Subcutaneous adipose tissue (tissue), 4 donors: ENCODE data around the gene PPP2R2D. TPM values are rescaled to one million over a fixed set of nuclear protein-coding genes. Genes with fewer than 3 reads are reported as not detected.

Experiments used
- total RNA-seq, 4 donors: library from RNA; depleted of rRNA; stranded (reverse); fragments of >200 nt; gene quantifications; one replicate each; pipeline ENCODE4 v1.1.0, GENCODE V29; 2016
- TF ChIP-seq, protein P1 (sequence below): fragments of 450-650 bp; IDR thresholded peaks from one replicate; pipeline ENCODE4 v1.5.1; 2016; ENCODE audit warnings: low read depth, mild to moderate bottlenecking, control low read depth, antibody characterized with exemption, moderate library complexity

The PPP2R2D gene
- total RNA-seq, 4 donors from 2014 or later = 27.5 to 41.4 (median 29.5) TPM

DNA sequence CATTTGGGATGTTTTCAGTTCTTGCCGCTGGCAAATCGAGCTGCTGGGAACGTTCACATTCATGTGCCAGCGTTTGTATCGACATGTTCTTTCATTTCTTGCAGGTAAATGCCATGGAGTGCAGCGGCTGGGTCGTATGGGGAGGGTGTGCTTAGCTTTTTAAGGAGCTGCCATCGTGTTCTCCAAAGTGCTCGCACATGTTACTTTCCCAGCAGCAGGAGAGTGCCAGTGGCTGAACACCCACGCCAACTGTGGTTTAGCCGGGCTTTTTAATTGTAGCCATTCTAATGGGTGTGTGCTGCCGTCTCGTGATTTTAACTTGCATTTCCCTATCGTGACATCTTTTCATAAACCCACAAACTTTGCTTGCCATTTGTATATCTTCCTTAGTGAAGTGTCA is 92.5 kb downstream of the PPP2R2D start:
- TF ChIP-seq, protein P1, sequence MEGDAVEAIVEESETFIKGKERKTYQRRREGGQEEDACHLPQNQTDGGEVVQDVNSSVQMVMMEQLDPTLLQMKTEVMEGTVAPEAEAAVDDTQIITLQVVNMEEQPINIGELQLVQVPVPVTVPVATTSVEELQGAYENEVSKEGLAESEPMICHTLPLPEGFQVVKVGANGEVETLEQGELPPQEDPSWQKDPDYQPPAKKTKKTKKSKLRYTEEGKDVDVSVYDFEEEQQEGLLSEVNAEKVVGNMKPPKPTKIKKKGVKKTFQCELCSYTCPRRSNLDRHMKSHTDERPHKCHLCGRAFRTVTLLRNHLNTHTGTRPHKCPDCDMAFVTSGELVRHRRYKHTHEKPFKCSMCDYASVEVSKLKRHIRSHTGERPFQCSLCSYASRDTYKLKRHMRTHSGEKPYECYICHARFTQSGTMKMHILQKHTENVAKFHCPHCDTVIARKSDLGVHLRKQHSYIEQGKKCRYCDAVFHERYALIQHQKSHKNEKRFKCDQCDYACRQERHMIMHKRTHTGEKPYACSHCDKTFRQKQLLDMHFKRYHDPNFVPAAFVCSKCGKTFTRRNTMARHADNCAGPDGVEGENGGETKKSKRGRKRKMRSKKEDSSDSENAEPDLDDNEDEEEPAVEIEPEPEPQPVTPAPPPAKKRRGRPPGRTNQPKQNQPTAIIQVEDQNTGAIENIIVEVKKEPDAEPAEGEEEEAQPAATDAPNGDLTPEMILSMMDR = no peak

DNA sequence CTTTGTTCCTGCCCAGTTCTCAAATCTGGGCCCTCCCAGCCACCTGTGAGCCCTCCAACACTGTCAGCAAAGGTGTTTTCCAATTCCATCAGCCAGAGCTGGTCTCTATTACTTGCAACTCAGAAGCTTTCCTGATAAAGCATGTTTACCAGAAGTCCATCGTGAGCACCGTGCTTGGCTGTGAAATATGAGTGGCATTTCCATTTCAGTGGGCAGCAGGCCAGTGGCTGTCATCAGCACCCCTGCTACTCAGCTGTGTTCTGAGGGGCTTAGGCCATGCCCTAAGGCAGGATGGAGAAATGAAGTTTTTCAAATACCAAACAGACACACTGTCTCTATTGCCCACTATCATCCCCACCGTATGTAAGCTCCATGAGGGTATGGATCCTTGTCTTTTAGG is 93.6 kb downstream of the PPP2R2D start:
- TF ChIP-seq, protein P1 = no peak

DNA sequence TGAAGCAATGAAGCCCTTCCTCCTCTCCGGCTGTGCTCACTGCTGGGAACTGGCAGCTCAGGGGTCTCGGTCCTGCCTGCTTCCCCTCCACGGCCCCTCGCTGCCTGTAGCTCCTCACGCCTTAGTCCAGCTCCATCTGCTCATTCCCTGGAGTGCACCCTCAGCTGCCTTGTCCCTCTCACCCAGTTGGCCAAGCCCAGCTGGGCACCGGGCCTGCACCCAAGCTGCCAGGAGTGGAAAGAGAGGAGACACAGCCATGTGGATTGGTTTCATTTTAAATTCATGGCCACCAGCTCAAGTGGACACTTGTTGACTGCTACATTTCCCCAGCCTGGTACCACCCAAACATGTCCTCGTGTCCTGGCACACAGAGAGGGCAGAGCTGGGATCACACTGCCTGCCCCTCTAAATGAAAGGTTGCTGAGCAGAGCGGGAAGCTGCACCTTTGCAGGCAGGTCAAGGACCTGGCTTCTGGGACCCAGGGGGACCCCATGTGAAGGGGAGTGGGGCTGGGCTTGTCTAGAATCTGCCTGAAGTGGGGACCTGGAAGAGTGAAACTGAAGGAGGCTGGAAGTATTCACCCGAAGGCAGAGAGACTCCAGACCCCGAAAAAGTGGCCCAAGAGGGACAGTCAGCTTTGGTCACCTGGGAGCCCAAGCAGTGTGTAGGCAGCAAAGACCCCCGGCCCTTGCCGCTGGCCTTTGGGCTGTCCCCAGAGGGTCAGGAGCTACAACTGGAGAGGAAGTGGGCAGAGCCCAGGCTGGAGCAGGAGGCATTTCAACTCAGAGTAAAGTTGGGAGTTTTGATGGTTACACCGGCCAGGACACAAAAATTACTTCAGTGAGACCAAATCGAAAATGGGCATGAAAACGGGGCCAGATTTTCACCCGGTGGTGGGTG is 95.9 kb downstream of the PPP2R2D start:
- TF ChIP-seq, protein P1 = no peak

DNA sequence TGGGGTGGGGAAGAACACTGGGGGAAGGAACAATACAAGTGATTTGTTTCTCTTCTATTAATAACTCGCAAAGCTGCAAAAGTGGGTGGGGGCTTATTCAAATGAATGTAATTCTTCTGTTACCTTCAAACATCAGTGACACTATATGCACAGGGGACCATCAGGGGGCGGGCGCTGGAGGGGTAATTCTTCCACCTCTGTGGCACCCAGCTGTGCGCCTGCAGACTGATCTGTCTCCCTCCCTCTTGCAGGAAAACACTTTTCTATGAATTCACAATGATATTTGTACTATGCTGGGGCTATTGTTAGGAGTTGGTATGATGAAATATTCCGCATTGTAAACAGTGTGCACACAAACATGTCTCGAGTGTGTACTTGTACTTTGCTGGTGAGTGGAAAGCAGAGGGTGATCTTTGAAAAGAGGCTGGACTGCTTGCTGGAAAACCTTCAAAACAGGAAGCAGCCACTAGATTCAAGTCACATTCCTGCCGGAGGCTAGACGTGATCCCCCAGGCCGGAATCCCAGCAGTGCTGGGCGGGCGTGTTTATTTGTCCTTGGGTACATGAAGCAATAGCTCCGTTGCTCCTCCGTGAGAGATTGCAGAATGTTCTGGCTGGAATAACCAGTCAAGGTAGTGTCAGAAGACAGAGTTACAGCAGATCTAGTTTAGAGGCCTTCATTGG is 96.7 kb downstream of the PPP2R2D start:
- TF ChIP-seq, protein P1 = no peak

DNA sequence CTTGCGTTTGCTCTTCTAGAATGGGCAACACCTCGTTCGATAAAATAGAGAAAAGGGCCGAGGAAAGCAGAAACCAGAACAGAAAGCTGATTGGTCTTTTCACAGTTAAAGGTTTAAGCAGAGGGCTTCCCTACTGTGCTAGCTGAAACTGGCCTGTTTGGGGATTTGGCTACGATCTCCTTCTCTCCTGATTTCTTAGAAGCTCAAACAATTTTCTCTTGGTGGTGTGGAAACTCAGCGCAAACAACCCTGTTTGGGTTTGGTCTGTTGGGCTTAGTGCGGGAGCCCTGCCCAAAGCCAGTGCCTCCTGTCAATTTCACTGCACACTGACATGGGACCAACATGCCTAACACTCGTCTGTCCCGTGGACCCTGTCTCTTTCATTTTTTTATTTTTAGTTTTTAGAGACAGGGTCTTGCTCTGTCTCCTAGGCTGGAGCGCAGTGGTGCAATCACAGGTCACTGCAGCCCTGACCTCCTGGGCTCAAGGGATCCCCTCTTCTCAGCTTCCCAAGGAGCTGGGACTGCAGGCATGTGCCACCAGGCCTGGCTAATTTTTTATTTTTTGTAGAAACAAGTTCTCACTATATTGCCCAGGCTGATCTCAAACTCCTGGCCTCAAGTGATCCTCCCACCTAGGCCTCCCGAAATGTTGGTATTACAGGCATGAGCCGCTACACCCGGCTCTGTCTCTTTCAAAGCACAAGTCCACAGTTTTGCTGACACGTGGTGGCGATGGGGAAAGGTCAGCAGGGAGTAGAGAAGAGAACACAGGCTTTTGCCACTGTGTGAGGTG is 97.4 kb downstream of the PPP2R2D start:
- TF ChIP-seq, protein P1 = no peak

DNA sequence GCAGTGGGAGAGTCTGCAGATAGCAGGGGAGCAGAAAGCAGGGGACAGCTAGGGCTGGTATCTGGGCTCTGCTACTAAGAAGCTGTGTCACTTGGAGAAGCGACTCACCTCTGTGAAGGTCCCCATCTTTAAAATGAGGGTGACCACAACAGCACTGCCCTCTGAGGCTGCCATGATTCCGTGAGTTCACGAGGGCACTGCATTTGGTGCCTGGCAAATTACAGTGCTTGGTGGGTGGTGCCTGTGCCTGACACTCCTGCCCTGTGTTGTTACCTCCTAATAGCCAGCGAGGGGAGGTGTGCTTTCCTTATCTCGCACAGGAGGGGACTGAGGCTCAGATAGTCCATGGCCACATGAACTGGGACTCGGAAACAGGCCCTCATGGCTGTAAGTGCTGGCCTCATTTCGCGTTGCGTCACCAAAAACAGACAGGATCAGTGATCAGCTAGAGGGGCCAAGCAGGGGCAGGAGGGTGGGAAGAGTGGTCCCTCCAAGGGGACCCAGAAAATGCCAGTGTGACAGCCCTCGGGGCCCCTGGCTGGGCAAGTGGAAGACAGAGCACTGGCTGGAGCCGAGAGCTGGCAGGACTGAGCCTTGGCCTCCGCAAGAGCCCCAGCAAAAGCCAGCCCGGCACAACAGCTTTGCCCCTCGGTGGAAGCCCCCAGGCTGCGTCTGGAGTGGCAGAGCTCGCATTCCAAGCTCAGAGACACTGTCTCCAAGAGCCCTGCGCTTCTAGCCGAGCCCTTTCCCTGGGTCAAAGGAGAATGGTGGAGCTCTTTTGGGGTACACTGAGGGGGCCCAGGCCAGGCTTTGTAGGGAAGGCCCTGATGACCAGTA is 98.3 kb downstream of the PPP2R2D start:
- TF ChIP-seq, protein P1 = no peak
